ENCODE results near the gene ROR1. TPM values are rescaled to one million over a fixed set of nuclear protein-coding genes. Genes with fewer than 3 reads are reported as not detected.

ROR1 gene
- total and polyA plus RNA-seq, 10 of the 15 experiments (the other 5 are each of a cell fraction or from before 2014, with no cell fraction given), result 0.02 to 0.08 (median 0.05) TPM; not detected in 6

- H3K27ac ChIP-seq (ENCODE audit: control insufficient read depth, insufficient read depth), result no peak overlapping the region
- POLR2A ChIA-PET, result no interaction called here
- intact Hi-C loops (cut with micrococcal nuclease; ENCODE audit: unreplicated experiment), result no loop called here
Measured at GRCh38 chr1:63759778-63760177, 14.0 kb upstream of the ROR1 start.

More at GRCh38 chr1:63759778-63760177, 14.0 kb upstream of the ROR1 start:
- no peaks in the 10 kb centered on the region for H3K9me3 ChIP-seq (replicated peaks; ENCODE audit: control insufficient read depth, insufficient read depth, low read length)
- FAIRE-seq (no peak), ATAC-seq (no peak), DNase-seq (ENCODE audit: low read depth, low spot score) (no peak)
- no peak overlapping the region for H3K4me2 ChIP-seq (ENCODE audit: control insufficient read depth, insufficient read depth)
- H3K9ac ChIP-seq (ENCODE audit: control insufficient read depth, insufficient read depth, low read length), result no peak overlapping the region
- no peaks in the 10 kb centered on the region for H3K4me1 ChIP-seq (ENCODE audit: control insufficient read depth, insufficient read depth, low read length)
- SMC1A ChIA-PET (ENCODE audit: uncharacterized antibody, unreplicated experiment), result interaction anchor here (1.4 kb wide), 1 partner anchor 12 kb away, joined by 3 read pairs; no protein-coding TSS in a partner anchor
- RAD21 ChIA-PET (ENCODE audit: unreplicated experiment), result no interaction called here
- CTCF ChIA-PET, result interaction anchor here (1.0 kb wide), 1 partner anchor 69 kb away, joined by 3 read pairs; no protein-coding TSS in a partner anchor
- no peak for TF ChIP-seq NFYA (IDR thresholded peaks at IDR 0.05; ENCODE audit: borderline replicate concordance, low read depth, low read length)
- TF ChIP-seq TCF12 (IDR thresholded peaks at IDR 0.05; ENCODE audit: low read depth, low read length), result no peak
- no peak for TF ChIP-seq MAX (IDR thresholded peaks at IDR 0.05; ENCODE audit: low read depth, low read length)
- no peak for TF ChIP-seq SREBF1 (IDR thresholded peaks at IDR 0.05; ENCODE audit: low read length)
- no peak for TF ChIP-seq SMAD5 (IDR thresholded peaks at IDR 0.05; ENCODE audit: low read depth)
- no peak for TF ChIP-seq MEF2A (IDR thresholded peaks at IDR 0.05; ENCODE audit: insufficient read depth, low read depth, low read length)
- no peak for TF ChIP-seq RELA (IDR thresholded peaks at IDR 0.05; ENCODE audit: borderline replicate concordance, partially characterized antibody)
- TF ChIP-seq RELB (IDR thresholded peaks at IDR 0.05; ENCODE audit: low read depth), result no peak
- no peak for TF ChIP-seq ZNF384 (IDR thresholded peaks at IDR 0.05; ENCODE audit: borderline replicate concordance, low read depth, low read length)
- TF ChIP-seq CUX1 (IDR thresholded peaks at IDR 0.05; ENCODE audit: insufficient replicate concordance, low read depth, low read length), result no peak
- TF ChIP-seq PAX5 (IDR thresholded peaks at IDR 0.05; ENCODE audit: borderline replicate concordance, low read depth, low read length), result no peak
- TF ChIP-seq KDM1A (IDR thresholded peaks at IDR 0.05; ENCODE audit: borderline replicate concordance), result no peak
- TF ChIP-seq E4F1 (IDR thresholded peaks at IDR 0.05; ENCODE audit: borderline replicate concordance, partially characterized antibody), result no peak
- no peak for TF ChIP-seq ATF3 (IDR thresholded peaks at IDR 0.05; ENCODE audit: borderline replicate concordance, extremely low read depth, low read depth, low read length)
- BruUV-seq (replicated peaks), result no TSS peak
- H3K36me3 ChIP-seq (ENCODE audit: control insufficient read depth in 2 of 2, insufficient read depth in 2 of 2, low read length in 1 of 2), result no peaks in the 10 kb centered on the region
- in situ Hi-C loops (cut with MboI), result no loop called here
- H3K4me3 ChIP-seq, result no peak overlapping the region
- H3K79me2 ChIP-seq (ENCODE audit: control insufficient read depth, insufficient read depth, low read length), result no peaks in the 10 kb centered on the region
- H4K20me1 ChIP-seq (ENCODE audit: control insufficient read depth, insufficient read depth), result no peaks in the 10 kb centered on the region
- no peak overlapping the region for H2AFZ ChIP-seq (ENCODE audit: control insufficient read depth, low read depth, low read length)
- H3K27me3 ChIP-seq (replicated peaks in 1 of 2; ENCODE audit: control insufficient read depth in 2 of 2, insufficient read depth in 2 of 2, low read length in 1 of 2), result peaks cover 0 to 3% of the 10 kb centered on the region in 2 experiments; a peak in 2 of 4 replicates
